ENCODE results near the gene BTBD19. TPM values are rescaled to one million over a fixed set of nuclear protein-coding genes. Genes with fewer than 3 reads are reported as not detected.

Gene BTBD19
- total and polyA plus RNA-seq, 9 of the 15 experiments (the other 6 are each of a cell fraction or from before 2014, with no cell fraction given), result 0.22 to 2.0 (median 0.95) TPM

DNA sequence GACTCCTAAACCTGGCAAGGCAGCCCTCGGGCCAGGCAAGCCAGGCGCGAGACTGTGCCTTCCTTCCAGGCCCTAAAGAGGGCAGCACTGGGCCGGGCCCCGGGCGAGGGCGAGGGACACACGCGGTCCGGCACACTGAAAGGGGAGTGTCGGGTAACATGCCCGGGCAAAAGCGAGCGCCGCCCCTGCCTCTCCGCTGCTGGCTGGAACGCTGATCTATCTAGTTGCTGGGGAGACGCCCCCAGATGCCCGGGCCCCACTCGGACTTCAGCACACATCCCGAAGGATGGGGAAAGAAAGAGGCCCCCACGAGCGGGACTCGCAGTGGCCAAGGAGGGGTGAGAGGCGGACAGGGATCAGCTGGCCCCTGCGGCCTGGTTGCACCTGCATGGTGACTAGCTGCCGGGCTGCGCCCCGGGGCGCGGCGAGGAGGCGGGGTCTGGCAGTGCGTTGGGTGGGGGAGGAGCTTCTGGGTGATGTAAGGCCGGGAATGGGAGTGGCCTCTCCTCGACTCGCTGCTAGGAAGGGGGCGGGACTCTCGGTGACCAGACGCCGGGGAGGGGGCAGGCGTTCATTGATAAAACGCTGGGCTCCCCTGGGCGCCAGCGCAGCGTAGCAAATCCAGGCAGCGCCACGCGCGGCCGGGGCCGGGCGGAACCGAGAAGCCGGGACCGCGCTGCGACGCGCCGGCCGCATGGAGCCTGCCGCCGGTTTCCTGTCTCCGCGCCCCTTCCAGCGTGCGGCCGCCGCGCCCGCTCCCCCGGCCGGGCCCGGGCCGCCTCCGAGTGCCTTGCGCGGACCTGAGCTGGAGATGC is 8.3 kb upstream of the BTBD19 start, which contains the start of gene PLK3 (continued):
- TF ChIP-seq, protein P1, sequence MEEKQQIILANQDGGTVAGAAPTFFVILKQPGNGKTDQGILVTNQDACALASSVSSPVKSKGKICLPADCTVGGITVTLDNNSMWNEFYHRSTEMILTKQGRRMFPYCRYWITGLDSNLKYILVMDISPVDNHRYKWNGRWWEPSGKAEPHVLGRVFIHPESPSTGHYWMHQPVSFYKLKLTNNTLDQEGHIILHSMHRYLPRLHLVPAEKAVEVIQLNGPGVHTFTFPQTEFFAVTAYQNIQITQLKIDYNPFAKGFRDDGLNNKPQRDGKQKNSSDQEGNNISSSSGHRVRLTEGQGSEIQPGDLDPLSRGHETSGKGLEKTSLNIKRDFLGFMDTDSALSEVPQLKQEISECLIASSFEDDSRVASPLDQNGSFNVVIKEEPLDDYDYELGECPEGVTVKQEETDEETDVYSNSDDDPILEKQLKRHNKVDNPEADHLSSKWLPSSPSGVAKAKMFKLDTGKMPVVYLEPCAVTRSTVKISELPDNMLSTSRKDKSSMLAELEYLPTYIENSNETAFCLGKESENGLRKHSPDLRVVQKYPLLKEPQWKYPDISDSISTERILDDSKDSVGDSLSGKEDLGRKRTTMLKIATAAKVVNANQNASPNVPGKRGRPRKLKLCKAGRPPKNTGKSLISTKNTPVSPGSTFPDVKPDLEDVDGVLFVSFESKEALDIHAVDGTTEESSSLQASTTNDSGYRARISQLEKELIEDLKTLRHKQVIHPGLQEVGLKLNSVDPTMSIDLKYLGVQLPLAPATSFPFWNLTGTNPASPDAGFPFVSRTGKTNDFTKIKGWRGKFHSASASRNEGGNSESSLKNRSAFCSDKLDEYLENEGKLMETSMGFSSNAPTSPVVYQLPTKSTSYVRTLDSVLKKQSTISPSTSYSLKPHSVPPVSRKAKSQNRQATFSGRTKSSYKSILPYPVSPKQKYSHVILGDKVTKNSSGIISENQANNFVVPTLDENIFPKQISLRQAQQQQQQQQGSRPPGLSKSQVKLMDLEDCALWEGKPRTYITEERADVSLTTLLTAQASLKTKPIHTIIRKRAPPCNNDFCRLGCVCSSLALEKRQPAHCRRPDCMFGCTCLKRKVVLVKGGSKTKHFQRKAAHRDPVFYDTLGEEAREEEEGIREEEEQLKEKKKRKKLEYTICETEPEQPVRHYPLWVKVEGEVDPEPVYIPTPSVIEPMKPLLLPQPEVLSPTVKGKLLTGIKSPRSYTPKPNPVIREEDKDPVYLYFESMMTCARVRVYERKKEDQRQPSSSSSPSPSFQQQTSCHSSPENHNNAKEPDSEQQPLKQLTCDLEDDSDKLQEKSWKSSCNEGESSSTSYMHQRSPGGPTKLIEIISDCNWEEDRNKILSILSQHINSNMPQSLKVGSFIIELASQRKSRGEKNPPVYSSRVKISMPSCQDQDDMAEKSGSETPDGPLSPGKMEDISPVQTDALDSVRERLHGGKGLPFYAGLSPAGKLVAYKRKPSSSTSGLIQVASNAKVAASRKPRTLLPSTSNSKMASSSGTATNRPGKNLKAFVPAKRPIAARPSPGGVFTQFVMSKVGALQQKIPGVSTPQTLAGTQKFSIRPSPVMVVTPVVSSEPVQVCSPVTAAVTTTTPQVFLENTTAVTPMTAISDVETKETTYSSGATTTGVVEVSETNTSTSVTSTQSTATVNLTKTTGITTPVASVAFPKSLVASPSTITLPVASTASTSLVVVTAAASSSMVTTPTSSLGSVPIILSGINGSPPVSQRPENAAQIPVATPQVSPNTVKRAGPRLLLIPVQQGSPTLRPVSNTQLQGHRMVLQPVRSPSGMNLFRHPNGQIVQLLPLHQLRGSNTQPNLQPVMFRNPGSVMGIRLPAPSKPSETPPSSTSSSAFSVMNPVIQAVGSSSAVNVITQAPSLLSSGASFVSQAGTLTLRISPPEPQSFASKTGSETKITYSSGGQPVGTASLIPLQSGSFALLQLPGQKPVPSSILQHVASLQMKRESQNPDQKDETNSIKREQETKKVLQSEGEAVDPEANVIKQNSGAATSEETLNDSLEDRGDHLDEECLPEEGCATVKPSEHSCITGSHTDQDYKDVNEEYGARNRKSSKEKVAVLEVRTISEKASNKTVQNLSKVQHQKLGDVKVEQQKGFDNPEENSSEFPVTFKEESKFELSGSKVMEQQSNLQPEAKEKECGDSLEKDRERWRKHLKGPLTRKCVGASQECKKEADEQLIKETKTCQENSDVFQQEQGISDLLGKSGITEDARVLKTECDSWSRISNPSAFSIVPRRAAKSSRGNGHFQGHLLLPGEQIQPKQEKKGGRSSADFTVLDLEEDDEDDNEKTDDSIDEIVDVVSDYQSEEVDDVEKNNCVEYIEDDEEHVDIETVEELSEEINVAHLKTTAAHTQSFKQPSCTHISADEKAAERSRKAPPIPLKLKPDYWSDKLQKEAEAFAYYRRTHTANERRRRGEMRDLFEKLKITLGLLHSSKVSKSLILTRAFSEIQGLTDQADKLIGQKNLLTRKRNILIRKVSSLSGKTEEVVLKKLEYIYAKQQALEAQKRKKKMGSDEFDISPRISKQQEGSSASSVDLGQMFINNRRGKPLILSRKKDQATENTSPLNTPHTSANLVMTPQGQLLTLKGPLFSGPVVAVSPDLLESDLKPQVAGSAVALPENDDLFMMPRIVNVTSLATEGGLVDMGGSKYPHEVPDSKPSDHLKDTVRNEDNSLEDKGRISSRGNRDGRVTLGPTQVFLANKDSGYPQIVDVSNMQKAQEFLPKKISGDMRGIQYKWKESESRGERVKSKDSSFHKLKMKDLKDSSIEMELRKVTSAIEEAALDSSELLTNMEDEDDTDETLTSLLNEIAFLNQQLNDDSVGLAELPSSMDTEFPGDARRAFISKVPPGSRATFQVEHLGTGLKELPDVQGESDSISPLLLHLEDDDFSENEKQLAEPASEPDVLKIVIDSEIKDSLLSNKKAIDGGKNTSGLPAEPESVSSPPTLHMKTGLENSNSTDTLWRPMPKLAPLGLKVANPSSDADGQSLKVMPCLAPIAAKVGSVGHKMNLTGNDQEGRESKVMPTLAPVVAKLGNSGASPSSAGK (IDR thresholded peaks at IDR 0.05), result peak; percentile 97
- TF ChIP-seq GTF2F1 (IDR thresholded peaks at IDR 0.05; ENCODE audit: low read depth, low read length), result peak; percentile 78
- TF ChIP-seq FOXK1 (CRISPR knock-in tag; IDR thresholded peaks at IDR 0.05; ENCODE audit: borderline replicate concordance), result peak; percentile 68; the same call in 1 of the 2 replicates
- 0 out of 2 replicates have a peak, but pooled peaks have one; percentile 21 for TF ChIP-seq NFE2 (IDR thresholded peaks at IDR 0.05; ENCODE audit: low read depth)
- TF ChIP-seq ZNF217 (CRISPR knock-in tag; IDR thresholded peaks at IDR 0.05), result no peak
- 0 out of 2 replicates have a peak, but pooled peaks have one; percentile 22 for TF ChIP-seq MEF2D (tag; conservative IDR thresholded peaks at IDR 0.05; ENCODE audit: low read depth)
- TF ChIP-seq MLLT1 (IDR thresholded peaks at IDR 0.05), result peak in 1 of 2 experiments; percentile 41; a peak in 1 of 4 replicates
- no peak for TF ChIP-seq NR2C2 (CRISPR knock-in tag; IDR thresholded peaks at IDR 0.05)
- peak; percentile 76 for TF ChIP-seq NR2C2 (tag; IDR thresholded peaks at IDR 0.05)
- peak; percentile 58 for TF ChIP-seq PRPF4 (IDR thresholded peaks at IDR 0.05; ENCODE audit: insufficient read depth, low read depth, low read length, poor library complexity, severe bottlenecking)
- TF ChIP-seq SIN3B (IDR thresholded peaks at IDR 0.05; ENCODE audit: low read depth), result peak; percentile 51
- no peak for TF ChIP-seq NFRKB (IDR thresholded peaks at IDR 0.05; ENCODE audit: low read depth)

All from K562 (cell line).